Hematopoietic multipotent progenitor cell treated with erythropoietin and hydrocortisone succinate and interleukin-3 and kit ligand, for 15 days (in vitro differentiated cells): ENCODE data around the gene UTY.
A peak's percentile ranks its signal among the peaks of the same experiment; 100 is the strongest.

Source experiments
- DNase-seq: peaks from one replicate; pipeline ENCODE4 v3.0.0-alpha.2; 2015; ENCODE audit warnings: low spot score

UTY gene

GRCh38 chrY:13479828-13480227 is at the start of gene UTY:
UTY (minus strand) TSS chrY:13480033; CDS start chrY:13479665, 368 bp downstream.
- DNase-seq, result peak; percentile 85

- DNase-seq, result no peak
These were observed 40.6 kb upstream of the UTY start for GRCh38 chrY:13520474-13520873.

GRCh38 chrY:13501215-13501614 is 21.4 kb upstream of the UTY start:
- no peak for DNase-seq

GRCh38 chrY:13493737-13494136 is 13.9 kb upstream of the UTY start:
- DNase-seq, result no peak

- no peak for DNase-seq
These were observed 12.6 kb upstream of the UTY start for GRCh38 chrY:13492408-13492807.

GRCh38 chrY:13488738-13489137 is 8.9 kb upstream of the UTY start:
- no peak for DNase-seq

GRCh38 chrY:13479121-13479711 is 617 bp downstream of the UTY start:
- peak; percentile 52 for DNase-seq

GRCh38 chrY:13478126-13478785 is 1.6 kb downstream of the UTY start:
- peak; percentile 79 for DNase-seq

GRCh38 chrY:13474997-13475396 is 4.8 kb downstream of the UTY start:
- DNase-seq, result no peak

- no peak for DNase-seq
These were observed 28.3 kb downstream of the UTY start for GRCh38 chrY:13451572-13451971.

GRCh38 chrY:13450596-13451130 is 29.2 kb downstream of the UTY start:
- no peak for DNase-seq

GRCh38 chrY:13445566-13445965 is 34.3 kb downstream of the UTY start:
- DNase-seq, result no peak

- DNase-seq, result peak; percentile 68
These were observed 36.7 kb downstream of the UTY start for GRCh38 chrY:13443146-13443545.

GRCh38 chrY:13440811-13441210 is 39.0 kb downstream of the UTY start:
- DNase-seq, result no peak

- peak; percentile 72 for DNase-seq
These were observed 43.6 kb downstream of the UTY start for GRCh38 chrY:13435968-13436937.

GRCh38 chrY:13435206-13435967 is 44.4 kb downstream of the UTY start:
- peak; percentile 11 for DNase-seq

GRCh38 chrY:13432293-13433025 is 47.4 kb downstream of the UTY start:
- DNase-seq, result no peak

GRCh38 chrY:13429551-13429950 is 50.3 kb downstream of the UTY start:
- DNase-seq, result no peak

- peak; percentile 25 for DNase-seq
These were observed 56.5 kb downstream of the UTY start for GRCh38 chrY:13423281-13423732.

GRCh38 chrY:13416869-13417661 is 62.8 kb downstream of the UTY start:
- no peak for DNase-seq
